ENCODE measurements around the gene NEMF.

DNA sequence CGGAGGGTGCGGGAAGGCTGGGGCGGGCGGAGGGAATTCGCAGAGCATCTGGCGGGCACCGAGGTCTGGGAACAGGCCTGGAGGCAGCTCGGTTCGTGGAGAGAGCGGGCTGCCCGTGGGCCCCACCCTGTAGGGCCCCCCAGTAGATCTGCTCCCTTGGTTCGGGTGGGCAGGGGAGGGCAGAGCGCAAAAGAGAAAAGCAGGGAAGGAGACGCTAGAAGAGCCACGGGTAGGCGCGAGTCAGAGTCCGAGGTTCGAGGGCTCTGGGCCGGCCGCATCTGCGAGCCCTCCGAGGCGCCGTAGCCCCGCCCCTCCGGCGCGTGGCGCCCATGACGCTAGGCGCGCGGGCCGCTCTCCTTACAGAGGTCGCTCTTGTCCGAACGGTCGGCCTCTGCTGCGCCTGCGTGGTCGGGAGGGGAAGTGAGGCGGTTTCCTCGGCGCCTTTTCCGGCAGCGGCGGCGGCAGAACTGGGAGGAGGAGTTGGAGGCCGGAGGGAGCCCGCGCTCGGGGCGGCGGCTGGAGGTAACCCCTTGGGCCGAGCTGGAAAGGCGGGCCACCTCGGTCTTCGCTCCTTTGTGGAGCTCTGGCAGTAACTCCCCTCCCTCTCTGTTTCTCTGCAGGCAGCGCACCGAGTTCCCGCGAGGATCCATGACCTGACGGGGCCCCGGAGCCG, 40.2 kb upstream of the NEMF start, which contains the start of gene ARF6:
- no peak for TF ChIP-seq CTCF (conservative IDR thresholded peaks at IDR 0.05; ENCODE audit: low read depth, low read length)
- no peak for TF ChIP-seq EZH2 (IDR thresholded peaks at IDR 0.05; ENCODE audit: low read length, unreplicated experiment)
